CD4-positive, alpha-beta T cell treated with Interleukin-15 for 1 hour (primary cell): Measurements from ENCODE around the gene ATP10A.

ENCODE experiments used
- DNase-seq: peaks from one replicate; pipeline ENCODE4 v3.0.0-alpha.2; 2020

ATP10A gene

GRCh38 chr15:25677719-25678499, 185.2 kb downstream of the ATP10A start:
- no peak for DNase-seq

GRCh38 chr15:25676070-25676469, 187.1 kb downstream of the ATP10A start:
- no peak for DNase-seq

- no peak for DNase-seq
Observed at GRCh38 chr15:25675396-25675795, 187.7 kb downstream of the ATP10A start.

DNA sequence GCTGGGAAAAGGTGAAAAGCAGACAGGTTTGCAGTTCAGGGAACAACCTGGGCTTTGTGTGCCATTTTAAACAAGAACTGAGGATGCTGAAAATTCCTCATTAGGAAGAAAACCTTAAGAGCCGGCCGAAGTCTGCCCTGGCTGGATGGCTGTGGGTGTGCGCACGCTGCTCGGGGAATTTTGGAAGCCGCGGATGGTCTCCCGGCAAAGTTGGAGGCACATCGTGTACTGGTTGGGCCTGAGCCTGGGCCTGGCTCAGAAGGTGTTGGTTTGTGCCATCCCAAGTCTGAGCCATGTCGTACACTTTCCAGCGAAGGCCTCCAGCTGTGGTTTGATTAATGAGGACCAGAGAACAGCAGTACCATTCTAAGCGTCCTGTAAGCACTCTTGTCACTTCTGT, 188.2 kb downstream of the ATP10A start:
- DNase-seq = no peak

GRCh38 chr15:25673972-25674371, 189.2 kb downstream of the ATP10A start:
- DNase-seq = no peak

GRCh38 chr15:25673351-25673750, 189.8 kb downstream of the ATP10A start:
- no peak for DNase-seq

DNA sequence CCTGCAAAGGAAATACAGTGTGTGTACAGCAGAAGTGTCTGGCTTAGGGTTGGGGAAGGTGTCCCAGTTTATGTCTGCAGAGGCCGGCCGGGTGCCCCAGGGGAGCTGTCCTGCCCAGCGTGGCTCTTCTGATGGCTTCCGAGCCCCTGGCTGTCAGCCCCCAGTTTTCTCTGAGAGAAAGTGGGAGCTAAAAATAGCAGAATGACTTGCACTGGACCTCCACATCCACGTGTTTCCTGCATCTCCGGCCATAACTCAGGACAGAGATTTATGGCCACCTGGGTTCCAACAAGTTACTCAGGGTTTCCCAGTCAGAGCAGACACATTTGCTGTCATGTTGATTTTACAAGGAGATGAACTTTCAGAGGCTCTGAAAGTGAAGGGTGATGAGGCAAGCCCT, 192.0 kb downstream of the ATP10A start:
- DNase-seq = no peak

DNA sequence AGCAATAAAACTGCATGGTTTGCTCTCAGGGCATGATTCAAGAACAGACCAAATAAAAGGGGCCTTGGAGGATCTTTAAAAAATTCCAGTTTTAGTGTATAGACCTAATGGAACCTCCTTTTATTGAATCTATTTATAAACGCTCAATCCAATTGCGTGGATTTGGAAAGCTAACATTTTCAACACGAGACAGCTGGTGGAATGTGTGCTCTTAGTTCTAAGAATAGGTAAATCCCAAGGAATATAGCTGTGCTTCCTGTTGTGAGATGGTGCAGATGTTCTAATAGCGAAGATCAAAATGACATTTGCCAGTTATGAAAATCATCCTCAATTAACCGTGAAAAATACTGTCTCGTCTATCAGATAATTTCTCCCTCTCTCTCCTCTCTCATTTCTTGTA, 192.5 kb downstream of the ATP10A start:
- DNase-seq = no peak

DNA sequence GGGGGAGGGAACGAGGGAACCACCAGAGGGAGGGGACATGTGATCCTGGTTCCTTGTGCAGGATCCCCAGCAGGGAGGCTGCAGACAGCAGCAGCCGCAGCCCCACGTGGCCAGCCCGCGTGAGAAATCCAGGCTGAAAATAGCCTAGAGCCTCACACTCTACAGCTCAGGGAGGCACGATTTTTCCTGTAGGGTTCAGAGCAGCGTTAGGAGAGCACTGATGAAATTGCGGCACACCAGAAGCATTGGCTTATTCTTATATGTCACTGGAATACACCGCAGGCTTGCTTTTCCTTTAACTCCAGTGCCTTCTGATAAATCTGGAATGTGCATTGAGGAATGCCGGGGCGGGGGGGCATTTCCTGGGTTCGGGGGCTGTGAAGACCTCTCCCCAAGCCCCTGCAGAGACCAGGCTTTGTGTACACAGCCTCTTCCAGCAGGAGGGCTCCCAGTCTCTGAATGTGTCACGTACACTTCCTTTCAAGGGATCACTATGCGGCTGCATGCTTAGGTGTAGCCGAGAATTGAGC, 193.0 kb downstream of the ATP10A start:
- DNase-seq = no peak

- DNase-seq = no peak
Observed at GRCh38 chr15:25668901-25669300, 194.2 kb downstream of the ATP10A start.

DNA sequence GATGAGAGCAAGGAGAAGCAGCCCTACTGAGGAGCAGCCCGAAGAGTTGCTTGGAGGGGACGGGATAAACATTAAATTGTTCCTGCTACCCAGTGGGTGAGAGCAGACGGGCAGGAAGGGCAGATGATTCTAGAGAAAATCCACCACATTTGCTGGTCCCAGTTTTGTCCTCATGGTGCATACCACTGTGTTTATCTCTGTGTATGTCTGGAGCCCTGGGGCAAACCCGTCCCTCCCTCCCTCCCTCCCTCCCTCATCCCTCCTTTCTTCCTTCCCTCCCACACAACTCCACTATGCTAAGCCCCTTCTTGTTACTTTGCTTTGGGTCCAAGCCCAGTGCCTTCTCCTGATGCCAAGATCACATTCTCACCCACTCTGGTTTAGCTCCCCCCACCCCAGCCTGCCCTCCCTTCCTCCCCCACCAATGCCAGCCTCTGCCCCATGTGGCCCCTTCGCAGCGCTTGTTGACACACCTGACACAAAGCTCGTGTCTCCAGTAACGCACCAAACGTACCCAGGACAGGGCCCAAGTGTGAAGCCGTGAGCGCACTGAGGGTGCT, 194.8 kb downstream of the ATP10A start:
- no peak for DNase-seq

GRCh38 chr15:25667829-25668228, 195.3 kb downstream of the ATP10A start:
- no peak for DNase-seq

- DNase-seq = no peak
Observed at GRCh38 chr15:25665913-25666312, 197.2 kb downstream of the ATP10A start.

DNA sequence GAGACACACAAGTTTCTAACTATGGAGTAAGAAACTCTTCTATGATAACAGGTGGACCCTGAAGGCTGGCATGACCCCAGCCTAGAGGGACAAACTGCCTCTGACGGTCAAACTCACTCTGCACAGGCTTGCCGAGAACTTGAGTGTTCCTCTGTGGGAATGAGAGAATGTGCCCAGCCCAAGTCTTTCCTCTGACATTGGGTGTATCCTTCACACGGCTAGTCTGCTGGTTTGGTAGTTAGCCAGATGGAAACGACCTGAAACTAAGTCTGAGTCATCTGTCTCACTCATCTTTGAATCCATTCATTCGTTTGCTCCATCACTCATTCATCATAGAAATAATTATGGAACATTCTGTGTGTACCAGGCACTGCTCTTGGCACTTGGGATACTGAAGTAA, 198.4 kb downstream of the ATP10A start:
- DNase-seq = no peak

GRCh38 chr15:25663515-25663914, 199.6 kb downstream of the ATP10A start:
- no peak for DNase-seq

DNA sequence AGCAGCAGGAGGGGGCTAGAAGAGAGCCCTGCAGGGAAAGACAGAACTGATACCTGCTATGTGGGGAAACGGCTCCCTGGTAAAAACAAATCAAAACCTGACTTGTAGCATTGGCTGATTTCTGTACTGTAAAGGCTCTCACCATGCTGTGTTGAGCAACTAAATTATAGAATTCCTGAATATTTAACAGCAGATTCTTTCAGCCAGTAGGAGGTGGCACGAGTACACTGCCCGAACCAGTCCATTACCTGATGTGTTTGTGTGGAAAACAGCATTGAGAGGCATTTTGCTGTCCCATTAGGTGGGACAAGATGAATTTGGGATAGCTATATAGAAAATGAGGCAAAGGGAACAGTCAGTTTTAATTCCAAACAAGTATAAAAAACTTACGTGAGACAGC, 201.2 kb downstream of the ATP10A start:
- DNase-seq = no peak

DNA sequence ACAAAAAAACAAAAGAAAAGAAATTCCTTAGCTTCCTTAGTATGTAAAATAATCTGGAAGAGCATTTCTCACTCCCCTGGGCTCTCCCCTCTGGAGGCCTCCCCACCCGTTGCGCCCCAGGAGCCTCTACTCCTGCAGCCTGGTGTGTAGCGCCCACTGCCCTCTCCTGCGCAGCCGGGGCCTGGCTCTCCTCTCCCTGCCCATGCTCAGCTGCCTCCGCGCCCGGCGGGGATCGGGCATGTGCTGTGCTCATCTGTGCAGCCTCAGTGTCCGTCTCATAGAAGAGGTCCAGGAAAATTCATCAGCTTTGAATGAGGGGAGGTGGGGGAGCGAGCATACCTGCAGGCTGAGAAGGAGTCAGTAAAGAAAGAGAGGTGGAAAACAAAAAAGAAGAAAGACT, 203.9 kb downstream of the ATP10A start:
- no peak for DNase-seq

GRCh38 chr15:25658560-25658959, 204.6 kb downstream of the ATP10A start:
- no peak for DNase-seq

DNA sequence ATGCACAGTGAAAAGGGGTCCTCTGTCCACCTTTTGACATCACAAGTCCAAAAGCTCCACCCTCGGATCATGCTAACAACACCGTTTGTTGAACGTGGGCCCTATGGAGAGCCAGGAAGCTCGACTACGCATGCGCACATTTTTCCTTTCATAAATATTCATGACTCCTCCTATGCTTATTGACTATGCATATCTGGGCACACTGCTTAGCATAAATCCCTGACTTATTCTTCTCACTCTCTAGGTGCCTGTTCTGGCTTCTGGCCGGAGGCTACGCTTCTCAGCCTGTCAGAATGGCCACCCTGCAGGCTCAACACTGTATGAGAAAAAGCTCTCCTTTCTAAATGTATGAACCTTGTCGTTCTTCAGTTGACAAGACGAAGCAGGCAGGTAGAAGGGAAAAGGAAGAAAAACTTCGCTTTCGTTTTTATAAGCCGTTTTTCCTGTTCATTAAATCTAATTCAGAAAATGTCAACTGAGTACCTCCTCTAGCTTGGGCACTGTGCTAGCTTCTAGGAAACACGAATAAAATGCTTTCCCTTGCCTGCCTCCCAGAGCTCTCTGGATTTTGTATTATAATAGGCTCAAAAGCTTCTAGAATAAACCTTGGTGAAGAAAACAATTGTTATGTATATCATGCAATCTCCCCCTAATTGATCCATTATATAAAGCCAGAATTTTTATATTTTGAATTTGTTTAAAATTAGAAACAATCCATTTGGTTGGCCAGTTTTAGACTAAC, 207.7 kb downstream of the ATP10A start:
- DNase-seq = no peak

DNA sequence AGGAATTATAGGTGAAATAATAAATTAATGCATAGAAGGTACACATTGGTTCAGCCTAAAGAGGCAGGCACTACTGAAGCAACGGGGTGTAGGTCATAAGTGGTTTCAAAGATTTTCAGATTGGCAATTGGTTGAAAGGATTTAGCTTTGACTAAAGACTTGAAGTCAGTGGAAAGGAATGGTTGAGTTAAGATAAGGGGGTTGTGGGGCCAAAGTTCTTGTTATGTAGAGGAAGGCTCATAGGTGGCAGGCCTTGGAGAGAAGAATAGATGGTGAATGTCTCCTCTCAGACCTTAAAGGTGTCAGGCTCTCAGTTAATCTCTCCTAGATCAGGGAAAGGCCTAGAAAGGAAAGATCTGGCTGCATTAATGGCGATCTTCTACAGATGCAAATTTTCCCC, 209.8 kb downstream of the ATP10A start:
- DNase-seq = no peak

GRCh38 chr15:25652704-25653103, 210.4 kb downstream of the ATP10A start:
- DNase-seq = no peak

- DNase-seq = no peak
Observed at GRCh38 chr15:25649390-25649789, 213.7 kb downstream of the ATP10A start.

DNA sequence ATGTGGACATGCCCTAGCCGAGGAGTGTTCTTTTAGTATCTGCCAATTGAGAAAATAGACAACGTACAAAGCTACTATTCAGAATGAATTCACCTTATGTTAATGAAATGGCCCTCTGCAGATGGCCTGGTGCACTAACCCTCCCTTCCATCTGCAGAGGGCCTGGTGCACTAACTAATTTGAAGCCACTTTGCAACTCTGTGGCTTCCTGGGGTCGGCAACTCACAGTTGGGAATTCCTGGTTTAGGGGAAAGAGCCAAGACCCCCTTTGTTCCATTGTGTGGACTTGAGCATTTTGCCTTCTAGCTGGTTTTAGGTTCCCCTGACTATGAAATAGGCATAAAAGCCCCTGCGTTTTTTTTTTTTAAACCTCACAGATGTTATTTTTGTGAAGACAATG, 220.0 kb downstream of the ATP10A start:
- no peak for DNase-seq

- DNase-seq = no peak
Observed at GRCh38 chr15:25641762-25642161, 221.4 kb downstream of the ATP10A start.
